Panc1 (cell line): ENCODE measurements around the gene FAM241B. TPM values are rescaled to one million over a fixed set of nuclear protein-coding genes. Genes with fewer than 3 reads are reported as not detected.

Source experiments
- ATAC-seq: fragments of 200-7000 bp; cut with Tn5 transposase; 2 replicates; pipeline ENCODE4 v1.9.1; 2020; ENCODE audit warnings: mild to moderate bottlenecking, moderate library complexity
- BruUV-seq: library from RNA; stranded (reverse); fragments of 400-500 nt; replicated peaks from 2 replicates; lab custom pipeline; 2021; lab: Mats Ljungman, UMichigan
- CTCF ChIA-PET: fragments of 300-600 bp; sonication (Branson Sonifier 250); formaldehyde crosslinking; loops from one replicate; lab custom pipeline; 2022; ENCODE audit warnings: antibody characterized with exemption; lab: Charles Lee
- POLR2A ChIA-PET: fragments of 300-600 bp; sonication (Branson Sonifier 250); formaldehyde crosslinking; loops from one replicate; lab custom pipeline; 2022; ENCODE audit warnings: antibody characterized with exemption; lab: Charles Lee
- DNase-seq: peaks from one replicate; pipeline ENCODE4 v3.0.0-alpha.2; 2010; ENCODE audit warnings: low read depth, low spot score
- H3K27ac ChIP-seq: 2 replicates; pipeline ENCODE4 v1.5.1; 2011; ENCODE audit warnings: mild to moderate bottlenecking, low read length, inconsistent platforms
- H3K27me3 ChIP-seq: fragments of 200-500 bp; sonication (Bioruptor generic); 2 replicates; pipeline ENCODE4 v1.6.0; 2014; ENCODE audit warnings: low read length, inconsistent platforms; ENCODE audit not compliant: control insufficient read depth, insufficient read depth
- H3K36me3 ChIP-seq: fragments of 200-500 bp; sonication (Bioruptor generic); 2 replicates; pipeline ENCODE4 v1.5.1; 2014; ENCODE audit warnings: inconsistent platforms, mild to moderate bottlenecking, low read length, moderate library complexity; ENCODE audit not compliant: control insufficient read depth, insufficient read depth
- H3K4me1 ChIP-seq: 2 replicates; pipeline ENCODE4 v1.5.1; 2011; ENCODE audit warnings: inconsistent platforms, mild to moderate bottlenecking, low read length, moderate library complexity; ENCODE audit not compliant: control insufficient read depth, insufficient read depth
- H3K4me3 ChIP-seq, 2 experiments: 2 replicates each; pipeline ENCODE4 v1.5.1; 2011 to 2012; ENCODE audit warnings: low read depth in 2 of 2, low read length in 2 of 2, mild to moderate bottlenecking in 2 of 2, inconsistent platforms in 1 of 2, moderate library complexity in 1 of 2
- H3K9me3 ChIP-seq: fragments of 200-500 bp; sonication (Bioruptor generic); 2 replicates; pipeline ENCODE4 v1.5.1; 2014; ENCODE audit warnings: low read depth, mild to moderate bottlenecking, inconsistent platforms, low read length, moderate library complexity; ENCODE audit not compliant: control insufficient read depth, insufficient read depth
- CTCF ChIP-seq: fragments of 450-650 bp; IDR thresholded peaks from 2 replicates; pipeline ENCODE4 v1.5.1; 2017; ENCODE audit warnings: mild to moderate bottlenecking
- POLR2AphosphoS5 ChIP-seq: IDR thresholded peaks from 2 replicates; pipeline ENCODE4 v1.6.1; 2012; ENCODE audit warnings: mild to moderate bottlenecking, low read depth, low read length, moderate library complexity
- SIN3A ChIP-seq: IDR thresholded peaks from 2 replicates; pipeline ENCODE4 v1.6.1; 2012; ENCODE audit warnings: low read depth, mild to moderate bottlenecking, low read length, moderate library complexity, borderline replicate concordance; ENCODE audit not compliant: insufficient read depth
- TCF7L2 ChIP-seq: IDR thresholded peaks from 2 replicates; pipeline ENCODE4 v1.6.1; 2011; ENCODE audit warnings: mild to moderate bottlenecking, low read depth, low read length, inconsistent platforms
- in situ Hi-C: cut with HindIII; loops from 2 replicates; pipeline ENCODE4 v1.10.0; 2016; ENCODE audit warnings: low sequenced_read_pairs, low pct_unique_long_range_greater_than_20kb
- intact Hi-C: fragments of 100-400 bp; cut with micrococcal nuclease; formaldehyde crosslinking; loops from one replicate; pipeline ENCODE4 v1.10.0; 2022; ENCODE audit not compliant: unreplicated experiment
- total RNA-seq: library from RNA; stranded (reverse); gene quantifications from one replicate; pipeline ENCODE4 v1.2.1, GENCODE V29; 2021; ENCODE audit not compliant: unreplicated experiment
- TF ChIP-seq, protein P1 (sequence below), 2 experiments: IDR thresholded peaks; 2 replicates each; pipeline ENCODE4 v1.6.1; 2011 to 2012; ENCODE audit warnings: low read depth in 2 of 2, control low read depth in 1 of 2, low read length in 1 of 2, mild to moderate bottlenecking in 1 of 2, moderate library complexity in 1 of 2; ENCODE audit not compliant: insufficient read depth in 1 of 2

The FAM241B gene
- total RNA-seq, 1 experiment from 2014 or later, result 29.1 TPM

DNA sequence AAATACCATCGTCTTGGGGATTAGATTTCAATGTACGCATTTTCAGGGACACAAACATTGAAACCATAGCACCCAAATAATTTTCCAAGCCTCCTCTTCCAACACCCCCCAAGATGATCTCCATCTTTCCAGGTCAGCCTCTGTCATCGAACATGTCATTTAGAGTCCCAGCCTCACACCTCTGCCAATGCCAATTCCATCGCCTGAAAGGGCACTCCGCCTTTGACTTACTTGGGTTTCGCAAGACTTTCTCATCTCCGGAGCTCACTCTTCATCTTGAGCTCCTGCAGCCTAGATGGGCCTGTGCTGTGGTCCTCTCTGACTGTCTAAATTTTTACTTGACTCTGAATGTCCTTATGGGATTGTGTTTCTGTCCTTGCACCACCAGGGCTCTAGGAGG is 10.4 kb upstream of the FAM241B start:
- POLR2A ChIA-PET, result interaction anchor here (0.6 kb wide), 1 partner anchor 138 kb away, joined by 6 read pairs; no protein-coding TSS in a partner anchor
- Histone ChIP-seq H3K36me3 (no peaks in the 10 kb centered on the region), H3K4me1 (no peaks in the 10 kb centered on the region), H3K9me3 (peaks cover 4% of the 10 kb centered on the region; the same call in 1 of the 2 replicates), H3K4me3 (no peak overlapping the region), H3K27me3 (peaks cover 7% of the 10 kb centered on the region; the same call in 1 of the 2 replicates), H3K27ac (no peak overlapping the region)
- TF ChIP-seq, protein P1, sequence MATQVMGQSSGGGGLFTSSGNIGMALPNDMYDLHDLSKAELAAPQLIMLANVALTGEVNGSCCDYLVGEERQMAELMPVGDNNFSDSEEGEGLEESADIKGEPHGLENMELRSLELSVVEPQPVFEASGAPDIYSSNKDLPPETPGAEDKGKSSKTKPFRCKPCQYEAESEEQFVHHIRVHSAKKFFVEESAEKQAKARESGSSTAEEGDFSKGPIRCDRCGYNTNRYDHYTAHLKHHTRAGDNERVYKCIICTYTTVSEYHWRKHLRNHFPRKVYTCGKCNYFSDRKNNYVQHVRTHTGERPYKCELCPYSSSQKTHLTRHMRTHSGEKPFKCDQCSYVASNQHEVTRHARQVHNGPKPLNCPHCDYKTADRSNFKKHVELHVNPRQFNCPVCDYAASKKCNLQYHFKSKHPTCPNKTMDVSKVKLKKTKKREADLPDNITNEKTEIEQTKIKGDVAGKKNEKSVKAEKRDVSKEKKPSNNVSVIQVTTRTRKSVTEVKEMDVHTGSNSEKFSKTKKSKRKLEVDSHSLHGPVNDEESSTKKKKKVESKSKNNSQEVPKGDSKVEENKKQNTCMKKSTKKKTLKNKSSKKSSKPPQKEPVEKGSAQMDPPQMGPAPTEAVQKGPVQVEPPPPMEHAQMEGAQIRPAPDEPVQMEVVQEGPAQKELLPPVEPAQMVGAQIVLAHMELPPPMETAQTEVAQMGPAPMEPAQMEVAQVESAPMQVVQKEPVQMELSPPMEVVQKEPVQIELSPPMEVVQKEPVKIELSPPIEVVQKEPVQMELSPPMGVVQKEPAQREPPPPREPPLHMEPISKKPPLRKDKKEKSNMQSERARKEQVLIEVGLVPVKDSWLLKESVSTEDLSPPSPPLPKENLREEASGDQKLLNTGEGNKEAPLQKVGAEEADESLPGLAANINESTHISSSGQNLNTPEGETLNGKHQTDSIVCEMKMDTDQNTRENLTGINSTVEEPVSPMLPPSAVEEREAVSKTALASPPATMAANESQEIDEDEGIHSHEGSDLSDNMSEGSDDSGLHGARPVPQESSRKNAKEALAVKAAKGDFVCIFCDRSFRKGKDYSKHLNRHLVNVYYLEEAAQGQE (IDR thresholded peaks at IDR 0.05; ENCODE audit: insufficient read depth in 1 of 2, low read depth in 2 of 2, low read length in 1 of 2), result no peak
- no peak for TF ChIP-seq CTCF
- no peak for TF ChIP-seq POLR2AphosphoS5
- TF ChIP-seq TCF7L2, result no peak
- TF ChIP-seq SIN3A, result no peak
- DNase-seq (no peak), ATAC-seq (no peak)
- CTCF ChIA-PET, result interaction anchor here (0.7 kb wide), 1 partner anchor 1715 kb away, joined by 3 read pairs; no protein-coding TSS in a partner anchor
- in situ Hi-C loops, result no loop called here
- intact Hi-C loops, result no loop called here
- BruUV-seq, result no TSS peak

- no peak overlapping the region for H3K4me3 ChIP-seq
- no TSS peak for BruUV-seq
- DNase-seq (no peak), ATAC-seq (no peak)
- POLR2A ChIA-PET, result no interaction called here
- peaks cover 4% of the 10 kb centered on the region; the same call in 1 of the 2 replicates for H3K9me3 ChIP-seq
- H3K36me3 ChIP-seq, result no peaks in the 10 kb centered on the region
- in situ Hi-C loops (no loop called here), intact Hi-C loops (no loop called here)
- H3K27ac ChIP-seq, result no peak overlapping the region
- H3K4me1 ChIP-seq, result no peaks in the 10 kb centered on the region
- no peak for TF ChIP-seq CTCF
- H3K27me3 ChIP-seq, result peaks cover 7% of the 10 kb centered on the region; the same call in 1 of the 2 replicates
- CTCF ChIA-PET, result no interaction called here
Measured at GRCh38 chr10:69620625-69621024, 9.4 kb upstream of the FAM241B start.
